Measurements from ENCODE around the gene NRXN2.

- TF ChIP-seq, protein P1, sequence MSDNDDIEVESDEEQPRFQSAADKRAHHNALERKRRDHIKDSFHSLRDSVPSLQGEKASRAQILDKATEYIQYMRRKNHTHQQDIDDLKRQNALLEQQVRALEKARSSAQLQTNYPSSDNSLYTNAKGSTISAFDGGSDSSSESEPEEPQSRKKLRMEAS (IDR thresholded peaks at IDR 0.05; ENCODE audit: low read depth) = no peak
- TF ChIP-seq, protein P2, sequence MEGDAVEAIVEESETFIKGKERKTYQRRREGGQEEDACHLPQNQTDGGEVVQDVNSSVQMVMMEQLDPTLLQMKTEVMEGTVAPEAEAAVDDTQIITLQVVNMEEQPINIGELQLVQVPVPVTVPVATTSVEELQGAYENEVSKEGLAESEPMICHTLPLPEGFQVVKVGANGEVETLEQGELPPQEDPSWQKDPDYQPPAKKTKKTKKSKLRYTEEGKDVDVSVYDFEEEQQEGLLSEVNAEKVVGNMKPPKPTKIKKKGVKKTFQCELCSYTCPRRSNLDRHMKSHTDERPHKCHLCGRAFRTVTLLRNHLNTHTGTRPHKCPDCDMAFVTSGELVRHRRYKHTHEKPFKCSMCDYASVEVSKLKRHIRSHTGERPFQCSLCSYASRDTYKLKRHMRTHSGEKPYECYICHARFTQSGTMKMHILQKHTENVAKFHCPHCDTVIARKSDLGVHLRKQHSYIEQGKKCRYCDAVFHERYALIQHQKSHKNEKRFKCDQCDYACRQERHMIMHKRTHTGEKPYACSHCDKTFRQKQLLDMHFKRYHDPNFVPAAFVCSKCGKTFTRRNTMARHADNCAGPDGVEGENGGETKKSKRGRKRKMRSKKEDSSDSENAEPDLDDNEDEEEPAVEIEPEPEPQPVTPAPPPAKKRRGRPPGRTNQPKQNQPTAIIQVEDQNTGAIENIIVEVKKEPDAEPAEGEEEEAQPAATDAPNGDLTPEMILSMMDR (IDR thresholded peaks at IDR 0.05) = no peak
Observed at GRCh38 chr11:64593156-64594105, 129.6 kb downstream of the NRXN2 start.
